ENCODE results near the gene ASB8. TPM values are rescaled to one million over a fixed set of nuclear protein-coding genes. Genes with fewer than 3 reads are reported as not detected.

The ASB8 gene
- total RNA-seq, 1 donor: 35.5 TPM

- peak overlapping the region; percentile 92 for H3K4me3 ChIP-seq (ENCODE audit: insufficient read depth, low read length)
- H3K79me2 ChIP-seq (ENCODE audit: insufficient read depth, low read length): peaks cover 71% of the 10 kb centered on the region
- no peak overlapping the region for H3K27ac ChIP-seq (ENCODE audit: low read depth, low read length)
- TF ChIP-seq, protein P1, sequence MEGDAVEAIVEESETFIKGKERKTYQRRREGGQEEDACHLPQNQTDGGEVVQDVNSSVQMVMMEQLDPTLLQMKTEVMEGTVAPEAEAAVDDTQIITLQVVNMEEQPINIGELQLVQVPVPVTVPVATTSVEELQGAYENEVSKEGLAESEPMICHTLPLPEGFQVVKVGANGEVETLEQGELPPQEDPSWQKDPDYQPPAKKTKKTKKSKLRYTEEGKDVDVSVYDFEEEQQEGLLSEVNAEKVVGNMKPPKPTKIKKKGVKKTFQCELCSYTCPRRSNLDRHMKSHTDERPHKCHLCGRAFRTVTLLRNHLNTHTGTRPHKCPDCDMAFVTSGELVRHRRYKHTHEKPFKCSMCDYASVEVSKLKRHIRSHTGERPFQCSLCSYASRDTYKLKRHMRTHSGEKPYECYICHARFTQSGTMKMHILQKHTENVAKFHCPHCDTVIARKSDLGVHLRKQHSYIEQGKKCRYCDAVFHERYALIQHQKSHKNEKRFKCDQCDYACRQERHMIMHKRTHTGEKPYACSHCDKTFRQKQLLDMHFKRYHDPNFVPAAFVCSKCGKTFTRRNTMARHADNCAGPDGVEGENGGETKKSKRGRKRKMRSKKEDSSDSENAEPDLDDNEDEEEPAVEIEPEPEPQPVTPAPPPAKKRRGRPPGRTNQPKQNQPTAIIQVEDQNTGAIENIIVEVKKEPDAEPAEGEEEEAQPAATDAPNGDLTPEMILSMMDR (IDR thresholded peaks at IDR 0.05; ENCODE audit: extremely low read depth, low read depth, low read length): no peak
- peak; percentile 36 for DNase-seq (ENCODE audit: insufficient read length, low spot score, missing footprints)
- H4K20me1 ChIP-seq (ENCODE audit: insufficient read depth, low read length): no peaks in the 10 kb centered on the region
- H3K36me3 ChIP-seq (ENCODE audit: insufficient read depth, low read length): no peaks in the 10 kb centered on the region
- no peak overlapping the region for H2AFZ ChIP-seq (ENCODE audit: low read length)
- H3K4me1 ChIP-seq (ENCODE audit: insufficient read depth, low read length): peaks cover 17% of the 10 kb centered on the region
- no peaks in the 10 kb centered on the region for H3K9me3 ChIP-seq (ENCODE audit: low read depth, low read length)
- no peaks in the 10 kb centered on the region for H3K27me3 ChIP-seq (ENCODE audit: insufficient read depth, low read length)
- peak overlapping the region; percentile 87 for H3K4me2 ChIP-seq (ENCODE audit: insufficient read depth, low read length)
These were observed 52.8 kb downstream of the ASB8 start for GRCh38 chr12:48104531-48104930.

Small RNAs within 50 kb of the gene (small RNA-seq; reads per million reads assigned to genes)
- 0.30 reads per million for gene MIR6505

Other genes starting within 250 kb of the ASB8 start
- gene TMEM106C, start 193.9 kb downstream of the ASB8 start, total RNA-seq: 57.5 and 58.3 TPM in 2 replicates
- gene COL2A1, start 153.0 kb downstream of the ASB8 start, total RNA-seq: under 0.01 TPM in 2 replicates
- gene SENP1, start 51.4 kb downstream of the ASB8 start, total RNA-seq: 23.9 and 27.4 TPM in 2 replicates
- 64.8 and 81.0 TPM in 2 replicates for gene PFKM, start 38.2 kb downstream of the ASB8 start, total RNA-seq
- gene CCDC184, start 26.1 kb upstream of the ASB8 start, total RNA-seq: under 0.01 TPM in 1 of 2 replicates, not detected in the other
- not detected in 2 replicates for gene OR10AD1, start 45.8 kb upstream of the ASB8 start, total RNA-seq
- 14.1 and 19.2 TPM in 2 replicates for gene ZNF641, start 193.4 kb upstream of the ASB8 start, total RNA-seq